CD4-positive, CD25-positive, alpha-beta regulatory T cell (primary cell): ENCODE data around the gene RUNX2. TPM values are rescaled to one million over a fixed set of nuclear protein-coding genes. Genes with fewer than 3 reads are reported as not detected.

Experiments used
- ATAC-seq, 2 donors: fragments of 150-1000 bp; cut with Tn5 transposase; one replicate each; pipeline ENCODE4 v1.10.0; 2021; ENCODE audit warnings: low read depth in 2 of 2, moderate number of reproducible peaks in 2 of 2, moderate library complexity in 1 of 2
- DNase-seq, 3 donors: peaks; one replicate each; pipeline versions ENCODE4 v3.0.0 to v3.0.0-alpha.2; 2012 to 2022; ENCODE audit warnings: mixed read lengths in 1 of 3
- H3K27ac ChIP-seq: one replicate; pipeline ENCODE4 v1.7.0; 2013; ENCODE audit warnings: mild to moderate bottlenecking, low read length; ENCODE audit not compliant: insufficient read depth, poor library complexity, severe bottlenecking
- H3K27me3 ChIP-seq: one replicate; pipeline ENCODE4 v1.7.0; 2013; ENCODE audit warnings: low read length; ENCODE audit not compliant: control insufficient read depth, insufficient read depth
- H3K36me3 ChIP-seq: one replicate; pipeline ENCODE4 v1.7.0; 2013; ENCODE audit warnings: mild to moderate bottlenecking, low read length, moderate library complexity; ENCODE audit not compliant: control insufficient read depth, insufficient read depth
- H3K4me1 ChIP-seq: 2 replicates; pipeline ENCODE4 v1.7.0; 2013; ENCODE audit warnings: mild to moderate bottlenecking, low read length; ENCODE audit not compliant: insufficient read depth, control insufficient read depth, poor library complexity, severe bottlenecking
- H3K4me3 ChIP-seq: one replicate; pipeline ENCODE4 v1.7.0; 2013; ENCODE audit warnings: low read depth, mild to moderate bottlenecking, low read length, moderate library complexity
- H3K9me3 ChIP-seq, 2 experiments: 1 replicate in 1 of 2; 2 replicates in 1 of 2; pipeline ENCODE4 v1.7.0; 2013; ENCODE audit warnings: low read length in 2 of 2, mild to moderate bottlenecking in 1 of 2, moderate library complexity in 1 of 2; ENCODE audit not compliant: control insufficient read depth in 2 of 2
- H3K27ac Mint-ChIP-seq, 3 donors: one replicate each; pipeline ENCODE4 v1.8.0; 2020 to 2022; ENCODE audit warnings: mild to moderate bottlenecking in 3 of 3, mixed read lengths in 3 of 3, moderate library complexity in 2 of 3
- H3K27me3 Mint-ChIP-seq: one replicate; pipeline ENCODE4 v1.8.0; 2022; ENCODE audit warnings: mild to moderate bottlenecking, mixed read lengths
- H3K36me3 Mint-ChIP-seq: one replicate; pipeline ENCODE4 v1.8.0; 2020; ENCODE audit warnings: mixed read lengths
- H3K4me1 Mint-ChIP-seq, 4 donors: one replicate each; pipeline ENCODE4 v1.8.0; 2020 to 2022; ENCODE audit warnings: mixed read lengths in 4 of 4, mild to moderate bottlenecking in 1 of 4
- H3K4me3 Mint-ChIP-seq, 4 donors: one replicate each; pipeline ENCODE4 v1.8.0; 2020 to 2022; ENCODE audit warnings: mild to moderate bottlenecking in 4 of 4, mixed read lengths in 4 of 4, moderate library complexity in 3 of 4
- H3K9me3 Mint-ChIP-seq, 7 donors: one replicate each; pipeline ENCODE4 v1.8.0; 2020 to 2022; ENCODE audit warnings: mixed read lengths in 7 of 7, mild to moderate bottlenecking in 3 of 7, moderate library complexity in 2 of 7
- polyA plus RNA-seq, 4 donors: library from polyadenylated mRNA; unstranded; fragments of 300-500 nt; fragmentation: Illumina TruSeq; gene quantifications; one replicate each; pipeline ENCODE4 v1.2.3, GENCODE V29; 2021
- total RNA-seq: library from RNA; stranded (reverse); gene quantifications from one replicate; pipeline ENCODE4 v1.2.3, GENCODE V29; 2022

The RUNX2 gene
- total and polyA plus RNA-seq, 5 donors from 2014 or later, result 5.3 to 30.0 (median 5.5) TPM

- H3K4me3 Mint-ChIP-seq, result no peak overlapping the region
Measured at GRCh38 chr6:45351667-45352066, 23.5 kb downstream of the RUNX2 start.

GRCh38 chr6:45353654-45354053 is 25.5 kb downstream of the RUNX2 start:
- Histone ChIP-seq H3K9me3 (no peaks in the 10 kb centered on the region), H3K27me3 (no peaks in the 10 kb centered on the region), H3K4me1 (no peaks in the 10 kb centered on the region), H3K36me3 (no peaks in the 10 kb centered on the region), H3K27ac (no peak overlapping the region), H3K4me3 (no peak overlapping the region)
- Mint-ChIP-seq H3K27me3 (no peaks in the 10 kb centered on the region), H3K4me3 (no peak overlapping the region), H3K36me3 (peaks cover 12% of the 10 kb centered on the region), H3K4me1 (peaks cover 0 to 5% (median 1%) of the 10 kb centered on the region in 4 donors), H3K9me3 (peaks cover 0 to 4% (median 0%) of the 10 kb centered on the region in 7 donors), H3K27ac (no peak overlapping the region)
- DNase-seq (no peak), ATAC-seq (no peak)

More at GRCh38 chr6:45351667-45352066, 23.5 kb downstream of the RUNX2 start:
- Histone ChIP-seq H3K36me3 (no peaks in the 10 kb centered on the region), H3K27me3 (no peaks in the 10 kb centered on the region), H3K9me3 (no peaks in the 10 kb centered on the region), H3K4me3 (no peak overlapping the region), H3K4me1 (no peaks in the 10 kb centered on the region), H3K27ac (no peak overlapping the region)
- Mint-ChIP-seq H3K36me3 (peaks cover 12% of the 10 kb centered on the region), H3K9me3 (peaks cover 0 to 4% (median 0%) of the 10 kb centered on the region in 7 donors), H3K4me1 (peaks cover 0 to 5% (median 1%) of the 10 kb centered on the region in 4 donors), H3K27ac (no peak overlapping the region), H3K27me3 (no peaks in the 10 kb centered on the region)
- ATAC-seq (no peak), DNase-seq (no peak)

- H3K27me3 Mint-ChIP-seq, result no peaks in the 10 kb centered on the region
- Histone ChIP-seq H3K36me3 (no peaks in the 10 kb centered on the region), H3K4me1 (no peaks in the 10 kb centered on the region), H3K27ac (no peak overlapping the region), H3K9me3 (no peaks in the 10 kb centered on the region), H3K27me3 (no peaks in the 10 kb centered on the region), H3K4me3 (no peak overlapping the region)
- no peak for ATAC-seq
- H3K4me1 Mint-ChIP-seq, result peaks cover 0 to 9% (median 3%) of the 10 kb centered on the region in 4 donors
- H3K4me3 Mint-ChIP-seq, result no peak overlapping the region
- peaks cover 0 to 2% (median 0%) of the 10 kb centered on the region in 7 donors for H3K9me3 Mint-ChIP-seq
- H3K36me3 Mint-ChIP-seq, result no peaks in the 10 kb centered on the region
- DNase-seq, result no peak
- H3K27ac Mint-ChIP-seq, result no peak overlapping the region
Measured at GRCh38 chr6:45364466-45364865, 36.3 kb downstream of the RUNX2 start.

GRCh38 chr6:45365036-45365435 is 36.9 kb downstream of the RUNX2 start:
- DNase-seq (no peak), ATAC-seq (no peak)
- Mint-ChIP-seq H3K27ac (no peak overlapping the region), H3K4me3 (no peak overlapping the region), H3K27me3 (no peaks in the 10 kb centered on the region), H3K9me3 (peaks cover 0 to 2% (median 0%) of the 10 kb centered on the region in 7 donors), H3K36me3 (no peaks in the 10 kb centered on the region), H3K4me1 (peaks cover 0 to 15% (median 6%) of the 10 kb centered on the region in 4 donors)
- no peak overlapping the region for H3K4me3 ChIP-seq
- no peaks in the 10 kb centered on the region for H3K4me1 ChIP-seq
- H3K27ac ChIP-seq, result no peak overlapping the region
- H3K9me3 ChIP-seq, result no peaks in the 10 kb centered on the region
- no peaks in the 10 kb centered on the region for H3K27me3 ChIP-seq
- no peaks in the 10 kb centered on the region for H3K36me3 ChIP-seq

- Histone ChIP-seq H3K27ac (no peak overlapping the region), H3K9me3 (no peaks in the 10 kb centered on the region), H3K36me3 (no peaks in the 10 kb centered on the region), H3K4me3 (no peak overlapping the region), H3K4me1 (no peaks in the 10 kb centered on the region), H3K27me3 (no peaks in the 10 kb centered on the region)
- peaks cover 0 to 26% (median 11%) of the 10 kb centered on the region in 4 donors for H3K4me1 Mint-ChIP-seq
- H3K36me3 Mint-ChIP-seq, result no peaks in the 10 kb centered on the region
- H3K27ac Mint-ChIP-seq, result peak overlapping the region in 1 of 3 donors; percentile 37
- ATAC-seq, result no peak
- no peak overlapping the region for H3K4me3 Mint-ChIP-seq
- no peaks in the 10 kb centered on the region for H3K27me3 Mint-ChIP-seq
- DNase-seq, result no peak
- peaks cover 0 to 2% (median 0%) of the 10 kb centered on the region in 7 donors for H3K9me3 Mint-ChIP-seq
Measured at GRCh38 chr6:45366534-45366933, 38.4 kb downstream of the RUNX2 start.

- DNase-seq (no peak), ATAC-seq (no peak)
- H3K9me3 Mint-ChIP-seq, result peaks cover 0 to 2% (median 0%) of the 10 kb centered on the region in 7 donors
- H3K36me3 Mint-ChIP-seq, result no peaks in the 10 kb centered on the region
- H3K36me3 ChIP-seq, result no peaks in the 10 kb centered on the region
- no peaks in the 10 kb centered on the region for H3K9me3 ChIP-seq
- no peak overlapping the region for H3K27ac Mint-ChIP-seq
- H3K27me3 Mint-ChIP-seq, result no peaks in the 10 kb centered on the region
- no peak overlapping the region for H3K4me3 Mint-ChIP-seq
- H3K4me1 Mint-ChIP-seq, result peaks cover 0 to 28% (median 15%) of the 10 kb centered on the region in 4 donors
- no peak overlapping the region for H3K27ac ChIP-seq
- no peaks in the 10 kb centered on the region for H3K4me1 ChIP-seq
- H3K27me3 ChIP-seq, result no peaks in the 10 kb centered on the region
- H3K4me3 ChIP-seq, result no peak overlapping the region
Measured at GRCh38 chr6:45367999-45368398, 39.9 kb downstream of the RUNX2 start.

- no peaks in the 10 kb centered on the region for H3K4me1 ChIP-seq
- DNase-seq, result no peak
- Mint-ChIP-seq H3K4me1 (peaks cover 0 to 28% (median 16%) of the 10 kb centered on the region in 4 donors), H3K27me3 (no peaks in the 10 kb centered on the region), H3K36me3 (no peaks in the 10 kb centered on the region), H3K9me3 (peaks cover 0 to 2% (median 0%) of the 10 kb centered on the region in 7 donors), H3K4me3 (no peak overlapping the region), H3K27ac (no peak overlapping the region)
- H3K27me3 ChIP-seq, result no peaks in the 10 kb centered on the region
- no peaks in the 10 kb centered on the region for H3K36me3 ChIP-seq
- no peaks in the 10 kb centered on the region for H3K9me3 ChIP-seq
- ATAC-seq, result no peak
- H3K27ac ChIP-seq, result no peak overlapping the region
- H3K4me3 ChIP-seq, result no peak overlapping the region
Measured at GRCh38 chr6:45369870-45370269, 41.7 kb downstream of the RUNX2 start.

GRCh38 chr6:45371924-45372573 is 43.9 kb downstream of the RUNX2 start:
- H3K27ac Mint-ChIP-seq, result no peak overlapping the region
- DNase-seq (no peak), ATAC-seq (no peak)
- Histone ChIP-seq H3K4me1 (peaks cover 8% of the 10 kb centered on the region), H3K27me3 (no peaks in the 10 kb centered on the region), H3K27ac (no peak overlapping the region), H3K4me3 (no peak overlapping the region), H3K9me3 (no peaks in the 10 kb centered on the region), H3K36me3 (no peaks in the 10 kb centered on the region)
- peaks cover 10 to 34% (median 22%) of the 10 kb centered on the region in 4 donors for H3K4me1 Mint-ChIP-seq
- H3K27me3 Mint-ChIP-seq, result no peaks in the 10 kb centered on the region
- peaks cover 0 to 2% (median 0%) of the 10 kb centered on the region in 7 donors for H3K9me3 Mint-ChIP-seq
- H3K4me3 Mint-ChIP-seq, result no peak overlapping the region
- H3K36me3 Mint-ChIP-seq, result no peaks in the 10 kb centered on the region
